ENCODE data around the gene EDAR.

GRCh38 chr2:108933691-108934117 lies 55.3 kb downstream of the EDAR start:
- TF ChIP-seq POLR2AphosphoS5 (IDR thresholded peaks at IDR 0.05; ENCODE audit: borderline replicate concordance, low read depth, low read length), result no peak
- TF ChIP-seq EZH2 (IDR thresholded peaks at IDR 0.05), result no peak

Data from SK-N-MC (cell line).